Liver (tissue), 9 donors: ENCODE data around the gene OTUD6A. TPM values are rescaled to one million over a fixed set of nuclear protein-coding genes. Genes with fewer than 3 reads are reported as not detected.

ENCODE experiments used
- DNase-seq: peaks from one replicate; pipeline ENCODE4 v3.0.0-alpha.2; 2017; ENCODE audit warnings: low spot score
- H3K27ac ChIP-seq, 2 donors: one replicate each; pipeline ENCODE4 v1.7.0; 2013; ENCODE audit warnings: inconsistent platforms in 2 of 2, low read length in 2 of 2, control low read depth in 1 of 2, low read depth in 1 of 2, mild to moderate bottlenecking in 1 of 2
- H3K27me3 ChIP-seq, 4 donors: one replicate each; pipeline versions ENCODE4 v1.6.1 to v1.7.0; 2013; ENCODE audit warnings: low read length in 3 of 4, inconsistent platforms in 1 of 4, mild to moderate bottlenecking in 1 of 4, moderate library complexity in 1 of 4; ENCODE audit not compliant: control insufficient read depth in 4 of 4, insufficient read depth in 4 of 4
- H3K36me3 ChIP-seq, 4 donors: one replicate each; pipeline versions ENCODE4 v1.6.1 to v1.7.0; 2013; ENCODE audit warnings: low read length in 3 of 4, mild to moderate bottlenecking in 3 of 4, low read depth in 1 of 4, moderate library complexity in 1 of 4; ENCODE audit not compliant: control insufficient read depth in 4 of 4, insufficient read depth in 3 of 4
- H3K4me1 ChIP-seq, 4 donors: one replicate each; pipeline versions ENCODE4 v1.6.1 to v1.7.0; 2013; ENCODE audit warnings: low read length in 3 of 4, mild to moderate bottlenecking in 3 of 4, moderate library complexity in 1 of 4; ENCODE audit not compliant: control insufficient read depth in 4 of 4, insufficient read depth in 4 of 4
- H3K4me3 ChIP-seq, 3 donors: one replicate each; pipeline versions ENCODE4 v1.6.1 to v1.7.0; 2013; ENCODE audit warnings: low read length in 3 of 3, control low read depth in 1 of 3, low read depth in 1 of 3, mild to moderate bottlenecking in 1 of 3
- H3K9ac ChIP-seq, 2 donors: one replicate each; pipeline ENCODE4 v1.7.0; 2013; ENCODE audit warnings: low read length in 2 of 2, mild to moderate bottlenecking in 2 of 2, moderate library complexity in 2 of 2, control low read depth in 1 of 2, low read depth in 1 of 2
- H3K9me3 ChIP-seq, 4 donors: one replicate each; pipeline versions ENCODE4 v1.6.1 to v1.7.0; 2013; ENCODE audit warnings: low read length in 3 of 4; ENCODE audit not compliant: control insufficient read depth in 4 of 4
- EGR1 ChIP-seq, 2 donors: IDR thresholded peaks; 2 replicates each; pipeline ENCODE4 v1.6.1; 2016 to 2018; ENCODE audit warnings: antibody characterized with exemption in 2 of 2, low read depth in 2 of 2
- FOXA1 ChIP-seq: IDR thresholded peaks from 2 replicates; pipeline ENCODE4 v1.6.1; 2016; ENCODE audit warnings: antibody characterized with exemption
- FOXA2 ChIP-seq: IDR thresholded peaks from 2 replicates; pipeline ENCODE4 v1.6.1; 2016; ENCODE audit warnings: antibody characterized with exemption
- GABPA ChIP-seq, 2 donors: IDR thresholded peaks in 1 of 2; conservative IDR thresholded peaks in 1 of 2; 2 replicates each; pipeline ENCODE4 v1.6.1; 2016; ENCODE audit warnings: antibody characterized with exemption in 2 of 2, mild to moderate bottlenecking in 1 of 2, moderate library complexity in 1 of 2
- HNF4A ChIP-seq, 2 donors: conservative IDR thresholded peaks; 2 replicates each; pipeline ENCODE4 v1.6.1; 2016; ENCODE audit warnings: antibody characterized with exemption in 2 of 2, mild to moderate bottlenecking in 2 of 2
- HNF4G ChIP-seq: IDR thresholded peaks from 2 replicates; pipeline ENCODE4 v1.6.1; 2016; ENCODE audit warnings: antibody characterized with exemption
- JUND ChIP-seq, 2 donors: IDR thresholded peaks; 2 replicates each; pipeline ENCODE4 v1.6.1; 2016; ENCODE audit warnings: antibody characterized with exemption in 2 of 2
- NR2F2 ChIP-seq: IDR thresholded peaks from 2 replicates; pipeline ENCODE4 v1.6.1; 2016; ENCODE audit warnings: antibody characterized with exemption
- RAD21 ChIP-seq, 2 donors: IDR thresholded peaks; 2 replicates each; pipeline ENCODE4 v1.6.1; 2016; ENCODE audit warnings: antibody characterized with exemption in 2 of 2, mild to moderate bottlenecking in 2 of 2
- RXRA ChIP-seq, 2 donors: IDR thresholded peaks; 2 replicates each; pipeline ENCODE4 v1.6.1; 2017 to 2018; ENCODE audit warnings: antibody characterized with exemption in 2 of 2, mild to moderate bottlenecking in 1 of 2
- SP1 ChIP-seq: IDR thresholded peaks from 2 replicates; pipeline ENCODE4 v1.6.1; 2018; ENCODE audit warnings: antibody characterized with exemption, mild to moderate bottlenecking
- TAF1 ChIP-seq: conservative IDR thresholded peaks from 2 replicates; pipeline ENCODE4 v1.6.1; 2016; ENCODE audit warnings: antibody characterized with exemption, mild to moderate bottlenecking
- YY1 ChIP-seq: IDR thresholded peaks from 2 replicates; pipeline ENCODE4 v1.6.1; 2016; ENCODE audit warnings: antibody characterized with exemption, mild to moderate bottlenecking
- WGBS: extraction: QIAGEN DNeasy Blood & Tissue Kit; methylation state at CpG from one replicate; pipeline ENCODE4 v1.1.7; 2013; 5-methylcytosine and 5-hydroxymethylcytosine counted together
- polyA plus RNA-seq, 2 donors: library from polyadenylated mRNA; stranded (reverse) in 1 of 2; unstranded in 1 of 2; fragments of 200-250 nt in 1 of 2; fragments of >200 nt in 1 of 2; fragmentation: Nextera tagmentation in 1 of 2; extraction: Ambion mirVana in 1 of 2; gene quantifications; one replicate each; pipeline versions ENCODE4 v1.2.1 to v1.2.3, GENCODE V29; 2013 to 2015
- total RNA-seq, 2 donors: library from RNA; depleted of rRNA; stranded (reverse); fragments of >200 nt; gene quantifications; one replicate each; pipeline ENCODE4 v1.2.3, GENCODE V29; 2014
- TF ChIP-seq, protein P1 (sequence below): fragments of 150-350 bp; IDR thresholded peaks from 2 replicates; pipeline ENCODE4 v1.5.1; 2017; ENCODE audit warnings: improper control_type of control experiment, low read depth, low read length; ENCODE audit not compliant: missing input control
- TF ChIP-seq, protein P2 (sequence below): IDR thresholded peaks from 2 replicates; pipeline ENCODE4 v1.6.1; 2016; ENCODE audit warnings: antibody characterized with exemption
- TF ChIP-seq, protein P3 (sequence below): IDR thresholded peaks from 2 replicates; pipeline ENCODE4 v1.6.1; 2016; ENCODE audit warnings: antibody characterized with exemption
- TF ChIP-seq, protein P4 (sequence below): IDR thresholded peaks from 2 replicates; pipeline ENCODE4 v1.6.1; 2016; ENCODE audit warnings: antibody characterized with exemption
- TF ChIP-seq, protein P5 (sequence below): IDR thresholded peaks from 2 replicates; pipeline ENCODE4 v1.6.1; 2016; ENCODE audit warnings: antibody characterized with exemption, mild to moderate bottlenecking
- donor health status: healthy.
- donor health status: healthy.
- donor health status: healthy.
- donor health status: healthy.
- donor health status: healthy.

The OTUD6A gene
- total and polyA plus RNA-seq, 4 donors: not detected

DNA sequence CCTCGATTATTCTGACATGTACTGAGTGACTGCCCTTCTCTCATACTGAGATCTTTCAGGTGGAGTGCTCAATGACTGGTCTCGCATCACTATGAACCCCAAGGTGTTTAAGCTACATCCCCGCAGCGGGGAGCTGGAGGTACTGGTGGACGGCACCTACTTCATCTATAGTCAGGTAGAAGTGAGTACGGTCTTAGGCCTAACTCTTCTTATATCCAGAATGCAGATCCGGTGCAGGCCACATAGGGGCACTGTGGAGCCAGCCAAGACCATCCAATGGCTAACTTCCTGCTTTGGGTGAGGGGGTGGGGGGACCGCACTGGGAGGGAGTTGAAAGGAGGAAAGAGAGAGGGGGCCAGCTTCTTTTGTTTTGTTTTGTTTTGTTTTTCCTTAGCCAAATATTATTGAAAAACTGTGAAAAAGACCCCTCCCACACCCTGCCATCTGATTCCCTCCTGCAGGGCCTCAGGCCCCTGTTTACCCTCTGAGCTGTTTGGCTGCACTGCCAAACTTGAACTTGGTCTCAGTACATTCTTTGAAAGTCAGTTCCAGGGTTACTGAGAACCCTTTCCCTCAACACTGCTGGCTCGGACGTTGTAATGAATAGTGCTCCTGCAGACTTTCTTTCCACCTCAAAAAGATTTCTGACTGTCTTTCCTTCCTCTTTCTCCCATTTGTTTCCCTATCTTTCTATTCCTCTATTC is 28.8 kb upstream of the OTUD6A start:
- Histone ChIP-seq H3K27me3 (no peaks in the 10 kb centered on the region), H3K9me3 (no peaks in the 10 kb centered on the region), H3K4me1 (peaks cover 0 to 4% (median 2%) of the 10 kb centered on the region in 4 donors), H3K27ac (no peak overlapping the region), H3K9ac (no peak overlapping the region), H3K4me3 (no peak overlapping the region), H3K36me3 (no peaks in the 10 kb centered on the region)
- no peak for TF ChIP-seq NR2F2
- peak; percentile 62 to 68 for TF ChIP-seq RAD21 (IDR thresholded peaks at IDR 0.05)
- TF ChIP-seq, protein P1, sequence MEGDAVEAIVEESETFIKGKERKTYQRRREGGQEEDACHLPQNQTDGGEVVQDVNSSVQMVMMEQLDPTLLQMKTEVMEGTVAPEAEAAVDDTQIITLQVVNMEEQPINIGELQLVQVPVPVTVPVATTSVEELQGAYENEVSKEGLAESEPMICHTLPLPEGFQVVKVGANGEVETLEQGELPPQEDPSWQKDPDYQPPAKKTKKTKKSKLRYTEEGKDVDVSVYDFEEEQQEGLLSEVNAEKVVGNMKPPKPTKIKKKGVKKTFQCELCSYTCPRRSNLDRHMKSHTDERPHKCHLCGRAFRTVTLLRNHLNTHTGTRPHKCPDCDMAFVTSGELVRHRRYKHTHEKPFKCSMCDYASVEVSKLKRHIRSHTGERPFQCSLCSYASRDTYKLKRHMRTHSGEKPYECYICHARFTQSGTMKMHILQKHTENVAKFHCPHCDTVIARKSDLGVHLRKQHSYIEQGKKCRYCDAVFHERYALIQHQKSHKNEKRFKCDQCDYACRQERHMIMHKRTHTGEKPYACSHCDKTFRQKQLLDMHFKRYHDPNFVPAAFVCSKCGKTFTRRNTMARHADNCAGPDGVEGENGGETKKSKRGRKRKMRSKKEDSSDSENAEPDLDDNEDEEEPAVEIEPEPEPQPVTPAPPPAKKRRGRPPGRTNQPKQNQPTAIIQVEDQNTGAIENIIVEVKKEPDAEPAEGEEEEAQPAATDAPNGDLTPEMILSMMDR: peak; percentile 48
- DNase-seq: no peak
- WGBS: 74% methylated on average over 10 of the region's 10 CpGs

DNA sequence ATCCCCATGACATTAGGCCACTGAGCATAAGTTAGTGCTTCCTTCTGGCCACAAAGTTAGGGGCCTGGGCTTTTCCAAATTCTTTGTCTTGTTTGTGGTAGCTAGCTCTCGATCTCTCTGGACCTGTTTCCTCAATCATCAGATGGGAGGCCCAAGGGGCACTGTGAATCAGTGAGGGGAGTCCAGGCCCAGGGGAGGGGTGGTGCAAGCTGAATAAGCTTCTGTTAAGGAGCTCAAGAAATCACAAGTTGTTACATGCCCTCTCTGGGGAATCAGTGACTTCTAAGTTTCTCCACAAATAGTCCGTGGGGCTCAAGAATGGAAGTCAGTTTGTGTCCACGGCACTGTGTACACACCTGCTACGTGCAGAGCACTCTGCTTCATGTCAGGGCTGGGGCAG is 27.6 kb upstream of the OTUD6A start:
- H3K27me3 ChIP-seq: no peaks in the 10 kb centered on the region
- peaks cover 0 to 8% (median 4%) of the 10 kb centered on the region in 4 donors for H3K4me1 ChIP-seq
- no peaks in the 10 kb centered on the region for H3K36me3 ChIP-seq
- 92% methylated on average over 4 of the region's 4 CpGs for WGBS
- H3K27ac ChIP-seq: no peak overlapping the region
- TF ChIP-seq GABPA (IDR thresholded peaks at IDR 0.05 in 1 of 2, conservative IDR thresholded peaks at IDR 0.05 in 1 of 2): no peak
- no peak for TF ChIP-seq FOXA2
- TF ChIP-seq, protein P2, sequence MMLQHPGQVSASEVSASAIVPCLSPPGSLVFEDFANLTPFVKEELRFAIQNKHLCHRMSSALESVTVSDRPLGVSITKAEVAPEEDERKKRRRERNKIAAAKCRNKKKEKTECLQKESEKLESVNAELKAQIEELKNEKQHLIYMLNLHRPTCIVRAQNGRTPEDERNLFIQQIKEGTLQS: no peak
- no peak for TF ChIP-seq TAF1
- TF ChIP-seq, protein P3, sequence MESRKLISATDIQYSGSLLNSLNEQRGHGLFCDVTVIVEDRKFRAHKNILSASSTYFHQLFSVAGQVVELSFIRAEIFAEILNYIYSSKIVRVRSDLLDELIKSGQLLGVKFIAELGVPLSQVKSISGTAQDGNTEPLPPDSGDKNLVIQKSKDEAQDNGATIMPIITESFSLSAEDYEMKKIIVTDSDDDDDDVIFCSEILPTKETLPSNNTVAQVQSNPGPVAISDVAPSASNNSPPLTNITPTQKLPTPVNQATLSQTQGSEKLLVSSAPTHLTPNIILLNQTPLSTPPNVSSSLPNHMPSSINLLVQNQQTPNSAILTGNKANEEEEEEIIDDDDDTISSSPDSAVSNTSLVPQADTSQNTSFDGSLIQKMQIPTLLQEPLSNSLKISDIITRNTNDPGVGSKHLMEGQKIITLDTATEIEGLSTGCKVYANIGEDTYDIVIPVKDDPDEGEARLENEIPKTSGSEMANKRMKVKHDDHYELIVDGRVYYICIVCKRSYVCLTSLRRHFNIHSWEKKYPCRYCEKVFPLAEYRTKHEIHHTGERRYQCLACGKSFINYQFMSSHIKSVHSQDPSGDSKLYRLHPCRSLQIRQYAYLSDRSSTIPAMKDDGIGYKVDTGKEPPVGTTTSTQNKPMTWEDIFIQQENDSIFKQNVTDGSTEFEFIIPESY: no peak
- TF ChIP-seq, protein P4, sequence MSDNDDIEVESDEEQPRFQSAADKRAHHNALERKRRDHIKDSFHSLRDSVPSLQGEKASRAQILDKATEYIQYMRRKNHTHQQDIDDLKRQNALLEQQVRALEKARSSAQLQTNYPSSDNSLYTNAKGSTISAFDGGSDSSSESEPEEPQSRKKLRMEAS: no peak
- no peak for TF ChIP-seq RAD21 (IDR thresholded peaks at IDR 0.05)
- TF ChIP-seq YY1: no peak
- TF ChIP-seq RXRA (IDR thresholded peaks at IDR 0.05): no peak
- TF ChIP-seq, protein P5, sequence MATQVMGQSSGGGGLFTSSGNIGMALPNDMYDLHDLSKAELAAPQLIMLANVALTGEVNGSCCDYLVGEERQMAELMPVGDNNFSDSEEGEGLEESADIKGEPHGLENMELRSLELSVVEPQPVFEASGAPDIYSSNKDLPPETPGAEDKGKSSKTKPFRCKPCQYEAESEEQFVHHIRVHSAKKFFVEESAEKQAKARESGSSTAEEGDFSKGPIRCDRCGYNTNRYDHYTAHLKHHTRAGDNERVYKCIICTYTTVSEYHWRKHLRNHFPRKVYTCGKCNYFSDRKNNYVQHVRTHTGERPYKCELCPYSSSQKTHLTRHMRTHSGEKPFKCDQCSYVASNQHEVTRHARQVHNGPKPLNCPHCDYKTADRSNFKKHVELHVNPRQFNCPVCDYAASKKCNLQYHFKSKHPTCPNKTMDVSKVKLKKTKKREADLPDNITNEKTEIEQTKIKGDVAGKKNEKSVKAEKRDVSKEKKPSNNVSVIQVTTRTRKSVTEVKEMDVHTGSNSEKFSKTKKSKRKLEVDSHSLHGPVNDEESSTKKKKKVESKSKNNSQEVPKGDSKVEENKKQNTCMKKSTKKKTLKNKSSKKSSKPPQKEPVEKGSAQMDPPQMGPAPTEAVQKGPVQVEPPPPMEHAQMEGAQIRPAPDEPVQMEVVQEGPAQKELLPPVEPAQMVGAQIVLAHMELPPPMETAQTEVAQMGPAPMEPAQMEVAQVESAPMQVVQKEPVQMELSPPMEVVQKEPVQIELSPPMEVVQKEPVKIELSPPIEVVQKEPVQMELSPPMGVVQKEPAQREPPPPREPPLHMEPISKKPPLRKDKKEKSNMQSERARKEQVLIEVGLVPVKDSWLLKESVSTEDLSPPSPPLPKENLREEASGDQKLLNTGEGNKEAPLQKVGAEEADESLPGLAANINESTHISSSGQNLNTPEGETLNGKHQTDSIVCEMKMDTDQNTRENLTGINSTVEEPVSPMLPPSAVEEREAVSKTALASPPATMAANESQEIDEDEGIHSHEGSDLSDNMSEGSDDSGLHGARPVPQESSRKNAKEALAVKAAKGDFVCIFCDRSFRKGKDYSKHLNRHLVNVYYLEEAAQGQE: no peak
- TF ChIP-seq, protein P1: no peak
- TF ChIP-seq JUND (IDR thresholded peaks at IDR 0.05): no peak
- TF ChIP-seq EGR1 (IDR thresholded peaks at IDR 0.05; ENCODE audit: low read depth in 2 of 2): no peak
- TF ChIP-seq SP1: no peak
- no peak for TF ChIP-seq NR2F2
- TF ChIP-seq HNF4A (conservative IDR thresholded peaks at IDR 0.05): no peak
- TF ChIP-seq HNF4G: no peak
- TF ChIP-seq FOXA1: no peak
- DNase-seq: no peak
- no peaks in the 10 kb centered on the region for H3K9me3 ChIP-seq
- no peak overlapping the region for H3K4me3 ChIP-seq
- H3K9ac ChIP-seq: no peak overlapping the region
